GM23248 (cell line): ENCODE measurements around the gene SLC48A1. TPM values are rescaled to one million over a fixed set of nuclear protein-coding genes. Genes with fewer than 3 reads are reported as not detected.

Experiments used
- DNase-seq: peaks from one replicate; pipeline ENCODE4 v3.0.0-alpha.2; 2015
- H2AFZ ChIP-seq: fragments of 200-600 bp; sonication (generic); 2 replicates; pipeline ENCODE4 v1.6.1; 2016; ENCODE audit warnings: antibody characterized with exemption
- H3F3A ChIP-seq: fragments of 200-600 bp; sonication (generic); 2 replicates; pipeline ENCODE4 v1.6.1; 2016; ENCODE audit warnings: mild to moderate bottlenecking, antibody characterized with exemption, mixed run types; ENCODE audit not compliant: insufficient read depth
- H3K27ac ChIP-seq: fragments of 200-600 bp; sonication (generic); 2 replicates; pipeline ENCODE4 v1.5.1; 2016; ENCODE audit warnings: mild to moderate bottlenecking
- H3K27me3 ChIP-seq: fragments of 200-600 bp; sonication (generic); replicated peaks from 2 replicates; pipeline ENCODE4 v1.6.1; 2016; ENCODE audit warnings: mild to moderate bottlenecking; ENCODE audit not compliant: insufficient read depth
- H3K36me3 ChIP-seq: fragments of 200-600 bp; sonication (generic); 2 replicates; pipeline ENCODE4 v1.6.1; 2016; ENCODE audit warnings: low read depth, mild to moderate bottlenecking
- H3K4me1 ChIP-seq: fragments of 200-600 bp; sonication (generic); 2 replicates; pipeline ENCODE4 v1.6.1; 2016; ENCODE audit warnings: mild to moderate bottlenecking; ENCODE audit not compliant: insufficient read depth
- H3K4me2 ChIP-seq: fragments of 200-600 bp; sonication (generic); one replicate; pipeline ENCODE4 v1.6.1; 2016; ENCODE audit warnings: mild to moderate bottlenecking; ENCODE audit not compliant: unreplicated experiment
- H3K4me3 ChIP-seq: fragments of 200-600 bp; sonication (generic); 2 replicates; pipeline ENCODE4 v1.5.1; 2016; ENCODE audit warnings: mild to moderate bottlenecking
- H3K79me2 ChIP-seq: fragments of 200-600 bp; sonication (generic); 2 replicates; pipeline ENCODE4 v1.6.1; 2016; ENCODE audit warnings: mild to moderate bottlenecking; ENCODE audit not compliant: insufficient read depth
- H3K9ac ChIP-seq: fragments of 200-600 bp; sonication (generic); 2 replicates; pipeline ENCODE4 v1.6.1; 2016; ENCODE audit warnings: mild to moderate bottlenecking
- H3K9me2 ChIP-seq: fragments of 200-600 bp; sonication (generic); 2 replicates; pipeline ENCODE4 v1.6.1; 2016; ENCODE audit warnings: mixed run types, mild to moderate bottlenecking, moderate library complexity; ENCODE audit not compliant: insufficient read depth
- H3K9me3 ChIP-seq: fragments of 200-600 bp; sonication (generic); one replicate; pipeline ENCODE4 v1.6.1; 2017; ENCODE audit warnings: low read depth
- H4K20me1 ChIP-seq: fragments of 200-600 bp; sonication (generic); 2 replicates; pipeline ENCODE4 v1.6.0; 2016; ENCODE audit not compliant: insufficient read depth
- EZH2 ChIP-seq: fragments of 200-600 bp; sonication (generic); IDR thresholded peaks from 2 replicates; pipeline ENCODE4 v1.6.1; 2018; ENCODE audit warnings: antibody characterized with exemption, mild to moderate bottlenecking; ENCODE audit not compliant: insufficient read depth, poor library complexity, severe bottlenecking
- EZH2phosphoT487 ChIP-seq: fragments of 200-600 bp; sonication (generic); IDR thresholded peaks from 2 replicates; pipeline ENCODE4 v1.6.1; 2018; ENCODE audit warnings: antibody characterized with exemption, moderate library complexity, mild to moderate bottlenecking, low read depth; ENCODE audit not compliant: insufficient read depth
- WGBS, 2 experiments: methylation state at CpG; one replicate each; pipeline ENCODE4 v1.1.6; 2015 to 2017; ENCODE audit warnings: low lambda C conversion rate in 2 of 2, low coverage in 1 of 2; ENCODE audit errors: missing lambda C conversion rate in 2 of 2; 5-methylcytosine and 5-hydroxymethylcytosine counted together
- in situ Hi-C: fragments of 300-500 bp; cut with MboI; formaldehyde crosslinking; loops from 2 replicates; pipeline ENCODE4 v1.15.0; 2020
- polyA plus RNA-seq: library from polyadenylated mRNA; unstranded; fragments of >200 nt; fragmentation: Nextera tagmentation; extraction: Ambion mirVana; gene quantifications from 2 replicates; pipeline ENCODE4 v1.2.1, GENCODE V29; 2016
- total RNA-seq: library from RNA; depleted of rRNA; stranded (reverse); fragments of >200 nt; shearing (Covaris generic); gene quantifications from 2 replicates; pipeline ENCODE4 v1.2.3, GENCODE V29; 2014

SLC48A1 gene
- total and polyA plus RNA-seq, 2 experiments from 2014 or later, result 16.4 to 21.8 TPM

DNA sequence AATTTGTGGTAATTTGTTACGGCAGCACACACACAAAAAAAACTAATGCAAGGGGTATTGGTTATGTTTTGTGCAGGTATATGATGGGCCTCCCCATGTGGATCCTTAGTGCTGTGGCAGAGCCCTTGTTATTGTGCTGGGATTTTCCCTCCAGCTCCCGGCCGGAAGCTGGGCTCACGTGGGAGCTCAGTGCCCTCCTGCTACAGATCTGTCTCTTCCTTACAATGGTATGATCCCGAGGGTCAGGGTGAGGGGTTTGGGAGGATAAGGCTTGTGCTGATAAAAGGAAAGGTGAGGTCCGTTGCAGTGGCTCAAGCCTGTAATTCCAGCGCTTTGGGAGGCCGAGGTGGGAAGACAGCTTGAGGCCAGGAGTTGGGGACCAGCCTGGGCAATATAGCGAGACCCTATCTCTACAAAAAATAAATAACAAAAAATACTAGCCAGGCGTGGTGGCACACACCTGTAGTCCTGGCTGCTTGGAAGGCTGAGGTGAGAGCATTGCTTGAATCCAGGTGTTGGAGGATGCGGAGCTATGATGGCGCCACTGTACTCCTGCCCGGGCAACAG lies 861 bp upstream of the SLC48A1 start:
- Histone ChIP-seq H3K4me3 (peak overlapping the region; percentile 82; the same call in 1 of the 2 replicates), H3K4me1 (peaks cover 45% of the 10 kb centered on the region), H3K9me3 (no peaks in the 10 kb centered on the region), H3K9me2 (no peaks in the 10 kb centered on the region), H3K27me3 (no peaks in the 10 kb centered on the region), H3F3A (peaks cover 16% of the 10 kb centered on the region; the same call in 1 of the 2 replicates), H3K9ac (no peak overlapping the region), H3K36me3 (no peaks in the 10 kb centered on the region), H2AFZ (peak overlapping the region; percentile 54; the same call in 1 of the 2 replicates), H4K20me1 (no peaks in the 10 kb centered on the region), H3K79me2 (no peaks in the 10 kb centered on the region), H3K4me2 (no peak overlapping the region), H3K27ac (no peak overlapping the region)
- WGBS, 2 experiments, result 89 to 92% methylated on average over 13 of the region's 13 CpGs
- no peak for TF ChIP-seq EZH2phosphoT487
- TF ChIP-seq EZH2, result no peak
- DNase-seq, result no peak
- in situ Hi-C loops, result no loop called here

DNA sequence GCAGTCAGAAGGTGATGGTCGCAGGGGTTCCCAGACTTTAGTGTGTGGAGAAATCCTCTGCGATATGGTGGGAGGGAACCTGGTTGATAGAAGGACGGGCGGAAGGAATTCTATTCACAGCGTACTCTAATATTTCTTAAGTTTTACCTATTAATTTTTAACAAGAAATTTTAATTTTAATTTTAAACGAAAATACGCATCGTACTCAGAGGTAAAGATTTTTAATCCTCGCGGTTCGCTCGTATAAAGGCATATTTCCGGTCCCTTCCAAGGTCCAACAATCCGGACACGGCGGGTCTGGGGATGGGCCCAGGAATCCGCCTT lies 338 bp upstream of the SLC48A1 start:
- WGBS, 2 experiments, result 7 to 8% methylated on average over 17 of the region's 17 CpGs
- Histone ChIP-seq H3K4me2 (peak overlapping the region; percentile 66), H3F3A (peaks cover 16% of the 10 kb centered on the region; the same call in 1 of the 2 replicates), H3K4me1 (peaks cover 45% of the 10 kb centered on the region), H3K27ac (no peak overlapping the region), H4K20me1 (no peaks in the 10 kb centered on the region), H3K27me3 (no peaks in the 10 kb centered on the region), H3K36me3 (no peaks in the 10 kb centered on the region), H3K9me3 (no peaks in the 10 kb centered on the region), H3K4me3 (peak overlapping the region; percentile 82), H3K9me2 (no peaks in the 10 kb centered on the region), H3K79me2 (no peaks in the 10 kb centered on the region), H2AFZ (peak overlapping the region; percentile 54; the same call in 1 of the 2 replicates), H3K9ac (peak overlapping the region; percentile 72)
- no peak for DNase-seq
- in situ Hi-C loops, result no loop called here
- TF ChIP-seq EZH2 (no peak), EZH2phosphoT487 (no peak)

DNA sequence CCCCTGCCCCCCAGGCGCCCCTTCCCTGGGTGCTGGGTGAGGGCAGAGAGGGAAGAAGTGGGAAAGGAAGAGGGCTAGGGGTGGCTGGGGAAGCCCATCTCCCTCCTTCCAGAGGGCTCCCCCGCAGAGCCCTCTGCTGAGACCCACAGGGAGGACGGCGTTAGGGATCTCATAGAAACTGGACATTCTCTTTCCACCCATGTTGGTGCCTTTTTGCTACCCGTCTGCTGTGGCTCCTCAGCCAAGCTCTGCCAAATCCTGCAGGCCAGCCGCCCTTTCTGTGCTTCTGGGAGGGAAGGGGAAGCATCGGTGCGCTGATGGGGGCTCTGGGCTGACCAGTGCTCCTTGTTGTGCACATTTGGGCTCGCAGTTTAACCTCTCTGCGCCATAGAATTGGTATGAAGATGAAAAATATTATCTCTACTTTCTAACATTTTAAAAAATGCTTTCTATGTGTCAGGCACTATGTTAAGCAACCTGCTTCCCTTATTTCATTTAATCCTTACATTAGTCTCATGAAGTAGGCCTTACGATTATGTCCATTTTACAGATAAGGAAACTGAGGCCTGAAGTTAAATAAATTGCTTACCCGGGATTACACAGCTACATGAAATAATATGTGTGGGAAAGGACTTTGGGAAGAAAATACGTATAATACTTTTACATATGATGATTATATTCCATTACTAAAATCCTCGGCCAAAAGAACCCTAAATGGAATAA lies 981 bp downstream of the SLC48A1 start:
- Histone ChIP-seq H3F3A (peaks cover 12% of the 10 kb centered on the region), H3K79me2 (no peaks in the 10 kb centered on the region), H3K27ac (no peak overlapping the region), H3K4me2 (peak overlapping the region; percentile 44), H3K9me2 (no peaks in the 10 kb centered on the region), H3K9ac (peak overlapping the region; percentile 72), H3K4me1 (peaks cover 40% of the 10 kb centered on the region), H3K9me3 (no peaks in the 10 kb centered on the region), H2AFZ (peak overlapping the region; percentile 81), H4K20me1 (no peaks in the 10 kb centered on the region), H3K36me3 (no peaks in the 10 kb centered on the region), H3K27me3 (no peaks in the 10 kb centered on the region), H3K4me3 (peak overlapping the region; percentile 82)
- peak; percentile 32 for DNase-seq
- in situ Hi-C loops, result no loop called here
- 66 to 67% methylated on average over 14 of the region's 14 CpGs for WGBS, 2 experiments
- no peak for TF ChIP-seq EZH2phosphoT487
- no peak for TF ChIP-seq EZH2

DNA sequence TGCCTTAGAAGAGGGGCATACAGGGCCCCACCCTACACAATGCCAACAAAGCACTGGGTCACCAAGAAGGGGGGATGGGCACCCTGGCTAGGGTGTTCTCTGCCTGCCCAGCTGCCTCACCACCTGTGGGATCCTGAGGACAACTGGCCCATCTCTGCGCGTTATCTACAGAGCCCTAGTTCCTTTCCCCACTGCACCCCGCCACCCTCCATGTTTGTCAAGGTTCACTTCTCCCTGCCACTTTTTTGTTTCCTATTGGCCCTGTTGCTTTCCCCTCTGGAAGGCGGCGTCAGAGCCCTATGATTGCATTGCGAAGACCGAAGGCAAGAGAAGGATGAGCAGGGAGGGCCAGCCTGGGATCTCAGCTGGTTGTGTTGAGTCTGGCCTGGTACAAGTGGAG lies 1.6 kb downstream of the SLC48A1 start:
- Histone ChIP-seq H4K20me1 (no peaks in the 10 kb centered on the region), H3K27me3 (no peaks in the 10 kb centered on the region), H3K9me3 (no peaks in the 10 kb centered on the region), H3K4me1 (peaks cover 40% of the 10 kb centered on the region), H3K4me2 (no peak overlapping the region), H3K36me3 (no peaks in the 10 kb centered on the region), H3F3A (peaks cover 14% of the 10 kb centered on the region), H3K9me2 (no peaks in the 10 kb centered on the region), H2AFZ (no peak overlapping the region), H3K4me3 (no peak overlapping the region), H3K27ac (no peak overlapping the region), H3K9ac (no peak overlapping the region), H3K79me2 (no peaks in the 10 kb centered on the region)
- in situ Hi-C loops, result no loop called here
- no peak for DNase-seq
- TF ChIP-seq EZH2, result no peak
- TF ChIP-seq EZH2phosphoT487, result no peak
- WGBS, 2 experiments, result 97 to 99% methylated on average over 7 of the region's 7 CpGs
